ENCODE measurements around the gene TWSG1.

Gene TWSG1

GRCh38 chr18:9336827-9337226 is 2.3 kb downstream of the TWSG1 start:
- no peak for TF ChIP-seq TAF1 (IDR thresholded peaks at IDR 0.05; ENCODE audit: borderline replicate concordance, insufficient read depth, low read length)
- no peak for TF ChIP-seq REST (IDR thresholded peaks at IDR 0.05; ENCODE audit: insufficient read depth in 1 of 2, low read depth in 2 of 2, low read length in 2 of 2)
- no peak for TF ChIP-seq FOXP2 (optimal IDR thresholded peaks at IDR 0.05; ENCODE audit: borderline replicate concordance, extremely low read depth, extremely low read length, insufficient read depth)

GRCh38 chr18:9337873-9338272 is 3.3 kb downstream of the TWSG1 start:
- TF ChIP-seq SIN3A (IDR thresholded peaks at IDR 0.05; ENCODE audit: borderline replicate concordance, insufficient read depth, low read length) (no peak), REST (IDR thresholded peaks at IDR 0.05; ENCODE audit: insufficient read depth in 1 of 2, low read depth in 2 of 2, low read length in 2 of 2) (no peak), TAF1 (IDR thresholded peaks at IDR 0.05; ENCODE audit: borderline replicate concordance, insufficient read depth, low read length) (no peak), FOXP2 (optimal IDR thresholded peaks at IDR 0.05; ENCODE audit: borderline replicate concordance, extremely low read depth, extremely low read length, insufficient read depth) (no peak), POLR2AphosphoS5 (IDR thresholded peaks at IDR 0.05; ENCODE audit: low read depth, low read length) (no peak)

- TF ChIP-seq TAF1 (IDR thresholded peaks at IDR 0.05; ENCODE audit: borderline replicate concordance, insufficient read depth, low read length) (no peak), REST (IDR thresholded peaks at IDR 0.05; ENCODE audit: insufficient read depth in 1 of 2, low read depth in 2 of 2, low read length in 2 of 2) (no peak), POLR2AphosphoS5 (IDR thresholded peaks at IDR 0.05; ENCODE audit: low read depth, low read length) (no peak), SIN3A (IDR thresholded peaks at IDR 0.05; ENCODE audit: borderline replicate concordance, insufficient read depth, low read length) (no peak), FOXP2 (optimal IDR thresholded peaks at IDR 0.05; ENCODE audit: borderline replicate concordance, extremely low read depth, extremely low read length, insufficient read depth) (no peak)
Measured at GRCh38 chr18:9340472-9340871, 5.9 kb downstream of the TWSG1 start.

- no peak for TF ChIP-seq SIN3A (IDR thresholded peaks at IDR 0.05; ENCODE audit: borderline replicate concordance, insufficient read depth, low read length)
- no peak for TF ChIP-seq REST (IDR thresholded peaks at IDR 0.05; ENCODE audit: insufficient read depth in 1 of 2, low read depth in 2 of 2, low read length in 2 of 2)
- no peak for TF ChIP-seq FOXP2 (optimal IDR thresholded peaks at IDR 0.05; ENCODE audit: borderline replicate concordance, extremely low read depth, extremely low read length, insufficient read depth)
- TF ChIP-seq TAF1 (IDR thresholded peaks at IDR 0.05; ENCODE audit: borderline replicate concordance, insufficient read depth, low read length) = no peak
- TF ChIP-seq POLR2AphosphoS5 (IDR thresholded peaks at IDR 0.05; ENCODE audit: low read depth, low read length) = no peak
Measured at GRCh38 chr18:9343577-9343976, 9.0 kb downstream of the TWSG1 start.

- TF ChIP-seq POLR2AphosphoS5 (IDR thresholded peaks at IDR 0.05; ENCODE audit: low read depth, low read length) (no peak), FOXP2 (optimal IDR thresholded peaks at IDR 0.05; ENCODE audit: borderline replicate concordance, extremely low read depth, extremely low read length, insufficient read depth) (no peak), TAF1 (IDR thresholded peaks at IDR 0.05; ENCODE audit: borderline replicate concordance, insufficient read depth, low read length) (no peak), REST (IDR thresholded peaks at IDR 0.05; ENCODE audit: insufficient read depth in 1 of 2, low read depth in 2 of 2, low read length in 2 of 2) (no peak), SIN3A (IDR thresholded peaks at IDR 0.05; ENCODE audit: borderline replicate concordance, insufficient read depth, low read length) (no peak)
Measured at GRCh38 chr18:9346775-9347174, 12.2 kb downstream of the TWSG1 start.
